Osteocyte (in vitro differentiated cells): ENCODE results near the gene CCDC66. TPM values are rescaled to one million over a fixed set of nuclear protein-coding genes. Genes with fewer than 3 reads are reported as not detected.

ENCODE experiments used
- DNase-seq: peaks from one replicate; pipeline ENCODE4 v3.0.0; 2021; ENCODE audit warnings: mixed read lengths; ENCODE audit not compliant: unreplicated experiment; ENCODE audit errors: extremely low spot score
- H3K27ac Mint-ChIP-seq: one replicate; pipeline ENCODE4 v1.8.0; 2021; ENCODE audit warnings: mild to moderate bottlenecking, mixed read lengths; ENCODE audit not compliant: unreplicated experiment
- H3K27me3 Mint-ChIP-seq: one replicate; pipeline ENCODE4 v1.8.0; 2021; ENCODE audit warnings: mixed read lengths; ENCODE audit not compliant: unreplicated experiment
- H3K36me3 Mint-ChIP-seq: one replicate; pipeline ENCODE4 v1.8.0; 2021; ENCODE audit warnings: mixed read lengths; ENCODE audit not compliant: unreplicated experiment
- H3K4me1 Mint-ChIP-seq: one replicate; pipeline ENCODE4 v1.8.0; 2021; ENCODE audit warnings: mixed read lengths; ENCODE audit not compliant: unreplicated experiment
- H3K4me3 Mint-ChIP-seq: one replicate; pipeline ENCODE4 v1.8.0; 2021; ENCODE audit warnings: mild to moderate bottlenecking, moderate library complexity, mixed read lengths; ENCODE audit not compliant: unreplicated experiment
- H3K9me3 Mint-ChIP-seq: one replicate; pipeline ENCODE4 v1.8.0; 2021; ENCODE audit warnings: mixed read lengths; ENCODE audit not compliant: unreplicated experiment
- CTCF ChIP-seq: fragments of 200-600 bp; sonication (generic); IDR thresholded peaks from 2 replicates; pipeline ENCODE4 v1.5.0; 2021; ENCODE audit warnings: antibody characterized with exemption, mild to moderate bottlenecking, moderate library complexity
- long read RNA-seq: library from polyadenylated mRNA; unstranded; transcript quantifications from one replicate; pipeline ENCODE4 v2.0.0, GENCODE V29; 2021
- total RNA-seq: library from RNA; stranded (reverse); gene quantifications from 2 replicates; pipeline ENCODE4 v1.2.1, GENCODE V29; 2021

Gene CCDC66
- 23.4 and 24.3 TPM in 2 replicates for total RNA-seq
- long read RNA-seq, partial matches to known transcripts: 11 of 37 reads
- long read RNA-seq, other reads (novel, unspliced or antisense): 23 of 37 reads

DNA sequence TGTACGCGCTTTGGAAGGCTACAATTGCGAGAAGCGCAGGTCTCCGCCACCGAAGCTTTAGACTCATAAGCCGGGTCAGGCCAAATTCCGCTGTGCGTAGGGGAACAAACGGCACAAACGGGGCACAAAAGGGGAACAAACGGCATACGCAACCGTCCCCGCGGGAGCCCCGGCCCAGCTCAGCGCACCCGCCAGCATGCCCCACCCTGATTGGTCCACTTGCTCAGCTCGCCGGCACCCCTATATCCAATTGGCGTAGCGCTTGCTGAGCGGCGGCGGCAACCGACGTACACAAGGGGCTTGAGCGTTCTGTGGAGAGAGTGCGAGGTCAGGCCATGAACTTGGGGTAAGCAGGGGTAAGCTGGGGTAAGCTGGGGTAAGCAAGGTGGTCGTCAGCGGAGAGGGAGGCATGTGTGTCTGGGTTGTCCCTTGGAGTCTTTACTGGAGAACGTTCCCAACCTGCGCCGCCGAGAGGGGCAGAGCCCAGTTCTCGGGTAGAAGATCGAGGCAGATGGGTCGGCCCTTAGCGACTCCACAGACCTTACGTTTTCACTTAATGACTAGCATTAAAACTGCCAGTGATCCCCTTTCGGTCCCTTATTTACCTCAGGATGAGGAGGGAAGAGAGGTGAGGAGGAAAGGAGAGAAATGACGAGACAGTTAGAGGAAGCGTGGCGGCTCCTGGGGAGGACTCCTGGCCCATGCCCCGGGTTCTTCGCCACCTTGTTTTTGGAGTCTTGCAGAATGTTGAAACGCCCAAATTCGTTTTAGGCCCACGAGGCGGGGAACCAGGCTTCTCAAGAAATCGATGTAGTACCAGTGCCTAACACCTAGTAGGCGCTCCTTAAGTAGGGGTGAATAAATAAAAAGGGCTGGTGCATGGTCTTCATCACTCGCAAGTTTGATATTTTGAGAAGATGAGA is at the start of gene CCDC66:
TSS of gene CCDC66 (plus strand) at position 268 of the 923 bp plus-strand sequence. CDS start at position 336, 68 bp downstream.
- Mint-ChIP-seq H3K27ac (peak within 1 kb of the TSS; percentile 97), H3K36me3 (peaks cover 13% of the 10 kb centered on the region), H3K4me3 (peak within 1 kb of the TSS; percentile 97), H3K27me3 (peaks cover 32% of the 10 kb centered on the region), H3K9me3 (no peaks in the 10 kb centered on the region), H3K4me1 (peaks cover 16% of the 10 kb centered on the region)
- DNase-seq: peak; percentile 97
- peak; percentile 71 for TF ChIP-seq CTCF

DNA sequence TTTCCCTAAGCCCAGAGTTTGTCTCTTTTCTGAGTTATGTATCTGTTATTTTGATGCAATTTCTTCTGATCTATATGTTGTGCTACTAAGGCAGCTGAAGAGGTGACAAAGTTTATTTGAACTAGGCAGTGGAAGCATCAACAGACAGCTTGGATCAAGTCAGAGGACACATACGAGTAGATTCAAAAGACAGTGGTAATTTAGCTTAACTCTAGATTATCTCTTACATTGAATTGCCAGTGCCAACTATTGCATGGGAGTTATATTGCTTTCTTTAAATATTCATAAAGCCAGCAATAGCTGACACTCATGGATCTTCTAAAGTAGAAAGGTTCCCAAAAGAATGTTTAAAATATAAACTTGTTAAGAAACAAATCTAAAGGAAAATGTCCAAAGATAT is 37.3 kb upstream of the CCDC66 start:
- H3K9me3 Mint-ChIP-seq: no peaks in the 10 kb centered on the region
- H3K27ac Mint-ChIP-seq: no peak overlapping the region
- H3K36me3 Mint-ChIP-seq: no peaks in the 10 kb centered on the region
- H3K4me1 Mint-ChIP-seq: no peaks in the 10 kb centered on the region
- peaks cover 22% of the 10 kb centered on the region for H3K27me3 Mint-ChIP-seq
- no peak for TF ChIP-seq CTCF
- H3K4me3 Mint-ChIP-seq: no peak overlapping the region
- no peak for DNase-seq

GRCh38 chr3:56522374-56522773 is 34.6 kb upstream of the CCDC66 start:
- no peak for DNase-seq
- peaks cover 24% of the 10 kb centered on the region for H3K27me3 Mint-ChIP-seq
- no peak for TF ChIP-seq CTCF
- H3K27ac Mint-ChIP-seq: no peak overlapping the region
- H3K9me3 Mint-ChIP-seq: no peaks in the 10 kb centered on the region
- no peak overlapping the region for H3K4me3 Mint-ChIP-seq
- no peaks in the 10 kb centered on the region for H3K4me1 Mint-ChIP-seq
- no peaks in the 10 kb centered on the region for H3K36me3 Mint-ChIP-seq

- DNase-seq: no peak
- Mint-ChIP-seq H3K27me3 (peaks cover 17% of the 10 kb centered on the region), H3K4me3 (no peak overlapping the region), H3K27ac (no peak overlapping the region), H3K9me3 (no peaks in the 10 kb centered on the region), H3K4me1 (no peaks in the 10 kb centered on the region), H3K36me3 (no peaks in the 10 kb centered on the region)
- TF ChIP-seq CTCF: no peak
These were observed 31.7 kb upstream of the CCDC66 start for GRCh38 chr3:56525291-56525690.

GRCh38 chr3:56536735-56537134 is 20.2 kb upstream of the CCDC66 start:
- Mint-ChIP-seq H3K27ac (no peak overlapping the region), H3K27me3 (peaks cover 35% of the 10 kb centered on the region), H3K9me3 (no peaks in the 10 kb centered on the region), H3K36me3 (no peaks in the 10 kb centered on the region), H3K4me1 (no peaks in the 10 kb centered on the region), H3K4me3 (no peak overlapping the region)
- TF ChIP-seq CTCF: no peak
- no peak for DNase-seq
